Endothelial cell of umbilical vein (primary cell): ENCODE data around the gene KLHL5.

Source experiments
- CTCF ChIP-seq, 2 donors: IDR thresholded peaks; 1 replicate in 1 of 2; 2 replicates in 1 of 2; pipeline ENCODE4 v1.5.1; 2011; ENCODE audit warnings: low read length in 2 of 2, mild to moderate bottlenecking in 2 of 2, moderate library complexity in 2 of 2, control low read depth in 1 of 2, inconsistent platforms in 1 of 2, low read depth in 1 of 2; ENCODE audit not compliant: insufficient read depth in 1 of 2; ENCODE audit errors: extremely low read depth in 1 of 2
- EZH2 ChIP-seq: IDR thresholded peaks from 2 replicates; pipeline ENCODE4 v1.6.1; 2012; ENCODE audit warnings: borderline replicate concordance, low read depth, mild to moderate bottlenecking, moderate library complexity, low read length, inconsistent platforms; ENCODE audit not compliant: severe bottlenecking
- FOS ChIP-seq: IDR thresholded peaks from 2 replicates; pipeline ENCODE4 v1.6.1; 2011; ENCODE audit warnings: mild to moderate bottlenecking, low read length, moderate library complexity, borderline replicate concordance; ENCODE audit not compliant: insufficient read depth
- MYC ChIP-seq: IDR thresholded peaks from one replicate; pipeline ENCODE4 v1.6.1; 2011; ENCODE audit warnings: mild to moderate bottlenecking, low read depth, low read length
- POLR2A ChIP-seq: IDR thresholded peaks from 2 replicates; pipeline ENCODE4 v1.6.1; 2012; ENCODE audit warnings: low read depth, mild to moderate bottlenecking, control low read depth, low read length
- POLR2AphosphoS5 ChIP-seq: IDR thresholded peaks from 2 replicates; pipeline ENCODE4 v1.6.1; 2012; ENCODE audit warnings: low read depth, mild to moderate bottlenecking, control low read depth, low read length, moderate library complexity; ENCODE audit not compliant: insufficient read depth

GRCh38 chr4:39104255-39104654 is 42.2 kb downstream of the KLHL5 start:
- TF ChIP-seq POLR2AphosphoS5 (no peak), EZH2 (no peak), POLR2A (no peak), CTCF (IDR thresholded peaks at IDR 0.05; ENCODE audit: extremely low read depth in 1 of 2, insufficient read depth in 1 of 2, low read depth in 1 of 2, low read length in 2 of 2) (no peak), MYC (no peak), FOS (no peak)
